PC-9 (cell line): ENCODE measurements around the gene PKNOX2. TPM values are rescaled to one million over a fixed set of nuclear protein-coding genes. Genes with fewer than 3 reads are reported as not detected.

Source experiments
- BruUV-seq: library from RNA; stranded (reverse); fragments of 400-500 nt; replicated peaks from 2 replicates; lab custom pipeline; 2021; lab: Mats Ljungman, UMichigan
- CTCF ChIA-PET: fragments of 300-600 bp; sonication (Branson Sonifier 250); formaldehyde crosslinking; loops from one replicate; lab custom pipeline; 2022; ENCODE audit warnings: antibody characterized with exemption; lab: Charles Lee
- POLR2A ChIA-PET: fragments of 300-600 bp; sonication (Branson Sonifier 250); formaldehyde crosslinking; loops from one replicate; lab custom pipeline; 2022; ENCODE audit warnings: antibody characterized with exemption; ENCODE audit not compliant: unreplicated experiment; lab: Charles Lee
- DNase-seq, 2 experiments: peaks; one replicate each; pipeline versions ENCODE4 v3.0.0 to v3.0.0-alpha.2; 2015 to 2022; ENCODE audit warnings: mixed read lengths in 1 of 2
- H2AFZ ChIP-seq: fragments of 200-600 bp; sonication (generic); 2 replicates; pipeline ENCODE4 v1.8.1; 2017; ENCODE audit warnings: antibody characterized with exemption
- H3F3A ChIP-seq: fragments of 200-600 bp; sonication (generic); 2 replicates; pipeline ENCODE4 v1.8.1; 2017; ENCODE audit warnings: antibody characterized with exemption, mild to moderate bottlenecking, low read depth; ENCODE audit not compliant: insufficient read depth
- H3K27ac ChIP-seq: fragments of 200-600 bp; sonication (generic); 2 replicates; pipeline ENCODE4 v1.6.1; 2016; ENCODE audit warnings: mixed run types
- H3K27me3 ChIP-seq: fragments of 200-600 bp; sonication (generic); 2 replicates; pipeline ENCODE4 v1.6.1; 2016; ENCODE audit warnings: low read depth, mixed run types; ENCODE audit not compliant: insufficient read depth
- H3K36me3 ChIP-seq: fragments of 200-600 bp; sonication (generic); 2 replicates; pipeline ENCODE4 v1.6.1; 2016; ENCODE audit warnings: low read depth, mixed run types
- H3K4me1 ChIP-seq: fragments of 200-600 bp; sonication (generic); replicated peaks from 2 replicates; pipeline ENCODE4 v1.6.1; 2016; ENCODE audit warnings: mixed run types; ENCODE audit not compliant: insufficient read depth
- H3K4me2 ChIP-seq: fragments of 200-600 bp; sonication (generic); 2 replicates; pipeline ENCODE4 v1.6.1; 2017; ENCODE audit warnings: mixed run types
- H3K4me3 ChIP-seq: fragments of 200-600 bp; sonication (generic); 2 replicates; pipeline ENCODE4 v1.6.1; 2016; ENCODE audit warnings: mixed run types
- H3K79me2 ChIP-seq: fragments of 200-600 bp; sonication (generic); 2 replicates; pipeline ENCODE4 v1.6.1; 2017; ENCODE audit warnings: low read depth, mixed run types
- H3K9me2 ChIP-seq: fragments of 200-600 bp; sonication (generic); 2 replicates; pipeline ENCODE4 v1.8.1; 2017; ENCODE audit warnings: mild to moderate bottlenecking; ENCODE audit not compliant: insufficient read depth
- H3K9me3 ChIP-seq: fragments of 200-600 bp; sonication (generic); 2 replicates; pipeline ENCODE4 v1.8.1; 2016; ENCODE audit warnings: low read depth; ENCODE audit not compliant: insufficient read depth
- H4K20me1 ChIP-seq: fragments of 200-600 bp; sonication (generic); 2 replicates; pipeline ENCODE4 v1.8.1; 2017; ENCODE audit not compliant: insufficient read depth
- CTCF ChIP-seq: fragments of 200-600 bp; sonication (generic); conservative IDR thresholded peaks from 2 replicates; pipeline ENCODE4 v1.6.1; 2017; ENCODE audit warnings: mixed run types, antibody characterized with exemption, mild to moderate bottlenecking, moderate library complexity
- EZH2 ChIP-seq: fragments of 200-600 bp; sonication (generic); IDR thresholded peaks from 2 replicates; pipeline ENCODE4 v1.8.0; 2017; ENCODE audit warnings: antibody characterized with exemption, low read depth
- intact Hi-C: fragments of 100-400 bp; cut with micrococcal nuclease; formaldehyde crosslinking; loops from one replicate; pipeline ENCODE4 v1.10.0; 2022; ENCODE audit not compliant: unreplicated experiment
- total RNA-seq: library from RNA; stranded (reverse); gene quantifications from 2 replicates; pipeline ENCODE4 v1.2.3, GENCODE V29; 2021

Gene PKNOX2
- total RNA-seq, 1 experiment from 2014 or later = not detected

DNA sequence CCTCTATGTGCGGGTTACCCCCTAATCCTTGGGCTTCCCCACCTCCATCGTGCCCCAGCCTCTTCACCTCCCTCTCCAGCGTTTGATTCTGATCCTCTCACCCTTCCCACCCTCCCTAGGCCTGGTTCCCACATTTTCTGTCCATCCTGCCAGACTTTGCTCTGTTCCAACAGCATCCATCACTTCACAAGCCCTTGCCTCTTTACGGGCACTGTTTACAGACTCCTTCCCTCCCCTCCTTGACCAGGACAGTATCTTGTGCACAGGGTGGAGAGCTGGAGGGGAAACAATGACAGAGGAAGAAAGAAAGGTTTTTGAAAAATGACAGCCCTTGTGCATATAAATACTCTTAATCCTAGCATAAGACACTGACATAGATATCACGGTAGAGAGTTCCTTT lies 301.1 kb downstream of the PKNOX2 start:
- Histone ChIP-seq H3K4me3 (no peak overlapping the region), H3K9me3 (no peaks in the 10 kb centered on the region), H3K79me2 (no peaks in the 10 kb centered on the region), H4K20me1 (no peaks in the 10 kb centered on the region), H3K9me2 (no peaks in the 10 kb centered on the region), H3K27ac (no peak overlapping the region), H2AFZ (no peak overlapping the region), H3F3A (no peaks in the 10 kb centered on the region), H3K4me2 (no peak overlapping the region), H3K27me3 (0 out of 2 replicates have a peak, but pooled peaks cover 3% of the 10 kb centered on the region), H3K4me1 (no peaks in the 10 kb centered on the region), H3K36me3 (no peaks in the 10 kb centered on the region)
- ChIA-PET CTCF (no interaction called here), POLR2A (no interaction called here)
- BruUV-seq = no TSS peak
- TF ChIP-seq CTCF (no peak), EZH2 (no peak)
- DNase-seq = no peak
- intact Hi-C loops = no loop called here

GRCh38 chr11:125468025-125468424 lies 303.5 kb downstream of the PKNOX2 start:
- no peak for DNase-seq
- H3K36me3 ChIP-seq = no peaks in the 10 kb centered on the region
- no peak overlapping the region for H3K4me2 ChIP-seq
- H3K4me1 ChIP-seq = no peaks in the 10 kb centered on the region
- no peaks in the 10 kb centered on the region for H3K27me3 ChIP-seq
- CTCF ChIA-PET = no interaction called here
- H4K20me1 ChIP-seq = no peaks in the 10 kb centered on the region
- H3K9me2 ChIP-seq = no peaks in the 10 kb centered on the region
- no peaks in the 10 kb centered on the region for H3K79me2 ChIP-seq
- H2AFZ ChIP-seq = no peak overlapping the region
- H3F3A ChIP-seq = no peaks in the 10 kb centered on the region
- intact Hi-C loops = no loop called here
- no peak overlapping the region for H3K4me3 ChIP-seq
- no peaks in the 10 kb centered on the region for H3K9me3 ChIP-seq
- no peak overlapping the region for H3K27ac ChIP-seq
- POLR2A ChIA-PET = no interaction called here
- no TSS peak for BruUV-seq
- TF ChIP-seq CTCF (no peak), EZH2 (no peak)

DNA sequence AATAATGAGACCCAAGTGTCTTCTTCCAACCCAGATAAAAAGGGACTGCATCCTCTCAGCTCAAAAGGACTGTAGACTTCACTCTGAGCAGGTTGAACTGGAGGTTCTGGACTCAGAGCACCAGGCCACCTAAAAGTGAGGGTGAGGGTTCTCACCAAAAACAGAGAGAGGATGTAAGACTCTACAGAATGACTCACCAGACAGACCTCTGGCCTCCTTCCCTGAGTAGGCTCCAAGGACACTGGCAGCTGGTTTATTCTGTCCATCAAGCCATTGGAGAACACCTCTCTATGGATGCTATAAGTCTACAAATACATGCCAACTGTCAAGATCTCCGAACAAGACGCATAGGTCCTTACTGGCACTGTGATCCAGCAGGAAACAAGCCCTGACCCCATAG lies 304.3 kb downstream of the PKNOX2 start:
- intact Hi-C loops = no loop called here
- ChIA-PET CTCF (no interaction called here), POLR2A (no interaction called here)
- no peak overlapping the region for H3K4me2 ChIP-seq
- TF ChIP-seq EZH2 (no peak), CTCF (no peak)
- BruUV-seq = no TSS peak
- H3F3A ChIP-seq = no peaks in the 10 kb centered on the region
- H3K9me3 ChIP-seq = no peaks in the 10 kb centered on the region
- no peak overlapping the region for H3K27ac ChIP-seq
- no peak overlapping the region for H2AFZ ChIP-seq
- no peaks in the 10 kb centered on the region for H3K27me3 ChIP-seq
- H3K4me3 ChIP-seq = no peak overlapping the region
- DNase-seq = no peak
- H3K9me2 ChIP-seq = no peaks in the 10 kb centered on the region
- H3K79me2 ChIP-seq = no peaks in the 10 kb centered on the region
- no peaks in the 10 kb centered on the region for H3K36me3 ChIP-seq
- H4K20me1 ChIP-seq = no peaks in the 10 kb centered on the region
- H3K4me1 ChIP-seq = no peaks in the 10 kb centered on the region
